AG20443 (cell line): ENCODE measurements around the gene MARCHF9.
A peak's percentile ranks its signal among the peaks of the same experiment; 100 is the strongest.

Experiments used
- DNase-seq: peaks from one replicate; pipeline ENCODE4 v3.0.0; 2012; ENCODE audit warnings: low spot score, mixed read lengths

MARCHF9 gene

GRCh38 chr12:57800965-57801364, 46.1 kb downstream of the MARCHF9 start:
- DNase-seq = no peak

- no peak for DNase-seq
Measured at GRCh38 chr12:57802607-57803006, 47.7 kb downstream of the MARCHF9 start.

GRCh38 chr12:57803319-57803893, 48.5 kb downstream of the MARCHF9 start:
- DNase-seq = peak; percentile 80

GRCh38 chr12:57806677-57807076, 51.8 kb downstream of the MARCHF9 start:
- DNase-seq = no peak

GRCh38 chr12:57807285-57807684, 52.4 kb downstream of the MARCHF9 start:
- DNase-seq = no peak

GRCh38 chr12:57808351-57808750, 53.4 kb downstream of the MARCHF9 start:
- DNase-seq = no peak

- DNase-seq = no peak
Measured at GRCh38 chr12:57809425-57809824, 54.5 kb downstream of the MARCHF9 start.
